Osteocyte (in vitro differentiated cells): ENCODE results near the gene BID. TPM values are rescaled to one million over a fixed set of nuclear protein-coding genes. Genes with fewer than 3 reads are reported as not detected.

ENCODE experiments used
- DNase-seq: peaks from one replicate; pipeline ENCODE4 v3.0.0; 2021; ENCODE audit warnings: mixed read lengths; ENCODE audit not compliant: unreplicated experiment; ENCODE audit errors: extremely low spot score
- H3K27ac Mint-ChIP-seq: one replicate; pipeline ENCODE4 v1.8.0; 2021; ENCODE audit warnings: mild to moderate bottlenecking, mixed read lengths; ENCODE audit not compliant: unreplicated experiment
- H3K27me3 Mint-ChIP-seq: one replicate; pipeline ENCODE4 v1.8.0; 2021; ENCODE audit warnings: mixed read lengths; ENCODE audit not compliant: unreplicated experiment
- H3K36me3 Mint-ChIP-seq: one replicate; pipeline ENCODE4 v1.8.0; 2021; ENCODE audit warnings: mixed read lengths; ENCODE audit not compliant: unreplicated experiment
- H3K4me1 Mint-ChIP-seq: one replicate; pipeline ENCODE4 v1.8.0; 2021; ENCODE audit warnings: mixed read lengths; ENCODE audit not compliant: unreplicated experiment
- H3K4me3 Mint-ChIP-seq: one replicate; pipeline ENCODE4 v1.8.0; 2021; ENCODE audit warnings: mild to moderate bottlenecking, moderate library complexity, mixed read lengths; ENCODE audit not compliant: unreplicated experiment
- H3K9me3 Mint-ChIP-seq: one replicate; pipeline ENCODE4 v1.8.0; 2021; ENCODE audit warnings: mixed read lengths; ENCODE audit not compliant: unreplicated experiment
- CTCF ChIP-seq: fragments of 200-600 bp; sonication (generic); IDR thresholded peaks from 2 replicates; pipeline ENCODE4 v1.5.0; 2021; ENCODE audit warnings: antibody characterized with exemption, mild to moderate bottlenecking, moderate library complexity
- total RNA-seq: library from RNA; stranded (reverse); gene quantifications from 2 replicates; pipeline ENCODE4 v1.2.1, GENCODE V29; 2021

Gene BID
- total RNA-seq, 1 donor from 2014 or later: 11.6 TPM

- no peak for DNase-seq
- TF ChIP-seq CTCF: no peak
- Mint-ChIP-seq H3K36me3 (peaks cover 10% of the 10 kb centered on the region), H3K27ac (no peak overlapping the region), H3K4me1 (no peaks in the 10 kb centered on the region), H3K27me3 (no peaks in the 10 kb centered on the region), H3K4me3 (no peak overlapping the region), H3K9me3 (no peaks in the 10 kb centered on the region)
Observed at GRCh38 chr22:17818649-17819048, 44.4 kb upstream of the BID start.

GRCh38 chr22:17818180-17818579, 43.9 kb upstream of the BID start:
- H3K4me1 Mint-ChIP-seq: no peaks in the 10 kb centered on the region
- no peak for DNase-seq
- no peaks in the 10 kb centered on the region for H3K9me3 Mint-ChIP-seq
- peaks cover 14% of the 10 kb centered on the region for H3K36me3 Mint-ChIP-seq
- H3K27me3 Mint-ChIP-seq: no peaks in the 10 kb centered on the region
- H3K4me3 Mint-ChIP-seq: no peak overlapping the region
- no peak for TF ChIP-seq CTCF
- no peak overlapping the region for H3K27ac Mint-ChIP-seq

GRCh38 chr22:17817511-17818065, 43.3 kb upstream of the BID start:
- no peak for TF ChIP-seq CTCF
- no peaks in the 10 kb centered on the region for H3K4me1 Mint-ChIP-seq

GRCh38 chr22:17817079-17817478, 42.8 kb upstream of the BID start:
- Mint-ChIP-seq H3K9me3 (no peaks in the 10 kb centered on the region), H3K36me3 (peaks cover 14% of the 10 kb centered on the region), H3K27me3 (no peaks in the 10 kb centered on the region), H3K4me1 (no peaks in the 10 kb centered on the region), H3K4me3 (no peak overlapping the region), H3K27ac (no peak overlapping the region)
- DNase-seq: no peak
- no peak for TF ChIP-seq CTCF

More at GRCh38 chr22:17817511-17818065, 43.3 kb upstream of the BID start:
- H3K27ac Mint-ChIP-seq: no peak overlapping the region
- no peaks in the 10 kb centered on the region for H3K9me3 Mint-ChIP-seq
- no peak overlapping the region for H3K4me3 Mint-ChIP-seq
- H3K27me3 Mint-ChIP-seq: no peaks in the 10 kb centered on the region
- H3K36me3 Mint-ChIP-seq: peaks cover 14% of the 10 kb centered on the region
- DNase-seq: no peak

GRCh38 chr22:17816649-17817048, 42.4 kb upstream of the BID start:
- no peak for TF ChIP-seq CTCF
- no peak overlapping the region for H3K27ac Mint-ChIP-seq
- H3K27me3 Mint-ChIP-seq: no peaks in the 10 kb centered on the region
- DNase-seq: no peak
- no peaks in the 10 kb centered on the region for H3K4me1 Mint-ChIP-seq
- peaks cover 14% of the 10 kb centered on the region for H3K36me3 Mint-ChIP-seq
- no peak overlapping the region for H3K4me3 Mint-ChIP-seq
- no peaks in the 10 kb centered on the region for H3K9me3 Mint-ChIP-seq
